SK-N-MC (cell line): ENCODE results near the gene ST6GALNAC3.

Source experiments
- EZH2 ChIP-seq: fragments of 200-600 bp; sonication (generic); IDR thresholded peaks from one replicate; pipeline ENCODE4 v1.6.1; 2017; ENCODE audit warnings: antibody characterized with exemption
- POLR2AphosphoS5 ChIP-seq: IDR thresholded peaks from 2 replicates; pipeline ENCODE4 v1.6.1; 2012; ENCODE audit warnings: mild to moderate bottlenecking, low read depth, low read length, borderline replicate concordance

DNA sequence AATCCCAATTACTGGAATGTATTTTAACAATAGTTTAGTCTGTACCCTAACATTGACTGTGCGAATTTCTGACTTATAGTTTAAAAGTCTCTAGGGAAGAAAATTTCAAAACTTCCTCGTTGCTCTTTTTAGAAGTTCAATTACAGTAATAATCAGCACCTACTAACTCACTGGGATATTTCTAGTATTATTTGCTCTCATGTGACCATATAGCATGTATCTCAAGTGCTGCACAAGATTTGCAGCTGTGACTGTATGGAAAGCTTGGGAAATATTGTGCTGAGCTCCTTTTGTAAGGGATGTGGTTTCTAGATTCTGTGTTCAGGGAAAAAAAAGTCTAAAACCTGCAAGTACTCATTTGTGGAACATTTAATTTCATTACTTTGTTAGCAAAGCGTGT lies 153.1 kb downstream of the ST6GALNAC3 start:
- no peak for TF ChIP-seq POLR2AphosphoS5
- TF ChIP-seq EZH2 = no peak
